ENCODE measurements around the gene UCN2. TPM values are rescaled to one million over a fixed set of nuclear protein-coding genes. Genes with fewer than 3 reads are reported as not detected.

Gene UCN2
- total RNA-seq, 3 donors from 2014 or later: 0.44 TPM; not detected in 2

DNA sequence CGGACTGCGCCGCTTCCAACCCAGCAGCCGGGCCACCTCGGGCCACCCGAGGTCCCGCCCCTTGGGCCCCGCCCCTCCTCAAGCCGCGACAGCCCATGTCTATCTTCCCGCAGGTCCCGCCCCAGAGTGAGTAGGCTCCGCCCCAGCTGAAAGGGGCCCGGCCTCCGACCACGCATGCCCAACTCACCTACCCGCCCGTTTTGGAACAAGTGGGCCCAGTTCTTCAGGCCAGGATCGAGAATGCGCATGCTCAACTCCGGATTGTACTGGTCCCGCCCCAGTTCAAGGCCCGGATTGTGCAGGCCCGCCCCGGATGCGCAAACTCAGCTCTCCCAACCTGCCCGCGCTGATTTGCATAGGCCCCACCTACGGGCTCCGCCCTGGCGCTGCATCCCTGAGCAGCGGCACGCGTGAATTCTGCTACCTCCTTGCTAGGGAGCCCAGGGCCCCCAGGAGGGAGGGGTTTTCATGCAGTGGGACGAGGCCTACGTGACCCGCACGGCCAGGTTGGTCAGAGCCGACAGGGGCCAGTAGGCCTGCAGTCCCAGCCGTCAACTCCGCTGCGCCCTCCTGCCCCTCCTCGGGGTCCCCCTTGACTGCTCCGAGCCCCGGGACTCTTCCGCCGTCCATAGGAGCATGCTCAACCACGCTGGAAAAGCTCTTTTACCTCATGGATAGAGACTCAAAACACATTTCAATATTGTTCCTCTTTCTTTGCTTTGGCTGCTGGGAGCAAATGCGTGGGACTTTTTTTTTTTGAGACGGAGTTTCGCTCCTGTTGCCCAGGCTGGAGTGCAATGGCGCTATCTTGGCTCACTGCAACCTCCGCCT, 6.6 kb downstream of the UCN2 start, which contains the start of gene PFKFB4:
Gene PFKFB4 (minus strand): TSS at position 8 of the 831 bp plus-strand sequence. CDS start 26 bp downstream, outside the sequence.
- Histone ChIP-seq H3K27ac (peak within 1 kb of the TSS; percentile 52 to 66), H3K36me3 (no peaks in the 10 kb centered on the region), H3K4me1 (peaks cover 3 to 4% of the 10 kb centered on the region in 2 donors), H3K9me3 (no peaks in the 10 kb centered on the region), H3K4me3 (peak within 1 kb of the TSS; percentile 47 to 68 (median 61)), H3K27me3 (no peaks in the 10 kb centered on the region)
- intact Hi-C loops (cut with DNase I; ENCODE audit: low total_unique reads): no loop called here
- TF ChIP-seq POLR2AphosphoS5 (IDR thresholded peaks at IDR 0.05) (no peak), POLR2A (IDR thresholded peaks at IDR 0.05) (no peak)
- TF ChIP-seq, protein P1, sequence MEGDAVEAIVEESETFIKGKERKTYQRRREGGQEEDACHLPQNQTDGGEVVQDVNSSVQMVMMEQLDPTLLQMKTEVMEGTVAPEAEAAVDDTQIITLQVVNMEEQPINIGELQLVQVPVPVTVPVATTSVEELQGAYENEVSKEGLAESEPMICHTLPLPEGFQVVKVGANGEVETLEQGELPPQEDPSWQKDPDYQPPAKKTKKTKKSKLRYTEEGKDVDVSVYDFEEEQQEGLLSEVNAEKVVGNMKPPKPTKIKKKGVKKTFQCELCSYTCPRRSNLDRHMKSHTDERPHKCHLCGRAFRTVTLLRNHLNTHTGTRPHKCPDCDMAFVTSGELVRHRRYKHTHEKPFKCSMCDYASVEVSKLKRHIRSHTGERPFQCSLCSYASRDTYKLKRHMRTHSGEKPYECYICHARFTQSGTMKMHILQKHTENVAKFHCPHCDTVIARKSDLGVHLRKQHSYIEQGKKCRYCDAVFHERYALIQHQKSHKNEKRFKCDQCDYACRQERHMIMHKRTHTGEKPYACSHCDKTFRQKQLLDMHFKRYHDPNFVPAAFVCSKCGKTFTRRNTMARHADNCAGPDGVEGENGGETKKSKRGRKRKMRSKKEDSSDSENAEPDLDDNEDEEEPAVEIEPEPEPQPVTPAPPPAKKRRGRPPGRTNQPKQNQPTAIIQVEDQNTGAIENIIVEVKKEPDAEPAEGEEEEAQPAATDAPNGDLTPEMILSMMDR (IDR thresholded peaks at IDR 0.05): peak in 1 of 3 donors; percentile 27
- peak; percentile 99 for DNase-seq (ENCODE audit: low spot score in 2 of 2)

DNA sequence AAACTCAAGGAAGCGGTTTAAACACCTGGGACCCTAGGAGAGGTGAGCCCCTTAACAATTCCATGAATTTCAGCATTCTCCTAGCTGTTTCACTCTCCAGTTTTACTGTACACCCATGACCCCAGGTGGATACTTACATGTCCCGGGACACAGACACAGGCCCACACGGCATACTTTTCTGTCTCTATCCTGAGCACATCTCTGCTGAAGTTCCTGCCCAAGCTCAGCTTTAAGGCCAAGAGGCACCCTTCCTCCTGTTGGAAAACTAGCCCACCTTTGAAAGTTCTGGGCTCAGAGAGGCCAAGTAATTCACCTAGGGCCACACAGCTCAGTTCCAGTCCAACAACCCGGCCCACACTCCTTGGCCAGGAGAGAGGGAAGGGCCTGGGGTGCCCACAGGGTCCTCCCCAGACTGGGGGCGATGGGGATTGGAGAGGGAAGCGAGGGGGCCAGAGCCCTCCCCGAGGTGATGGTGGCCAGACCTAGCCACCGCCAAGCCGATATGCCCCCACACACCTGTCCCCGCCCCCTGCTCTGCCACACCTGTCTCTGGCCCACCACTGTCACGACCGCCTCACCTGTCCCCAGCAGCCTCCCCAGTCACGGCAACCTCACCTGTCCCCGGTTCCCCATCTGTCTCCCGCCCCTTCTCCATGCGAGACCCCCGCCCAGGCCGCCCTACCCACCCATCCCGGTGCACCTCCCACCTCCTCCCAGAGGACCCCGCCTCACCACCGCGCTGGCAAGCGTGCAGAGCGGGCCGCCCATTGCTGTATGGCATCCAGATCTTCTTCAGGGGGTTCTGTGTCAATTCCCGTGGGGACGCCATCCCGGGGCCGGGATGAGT, 7.4 kb downstream of the UCN2 start:
- intact Hi-C loops (cut with DNase I; ENCODE audit: low total_unique reads): no loop called here
- Histone ChIP-seq H3K27ac (peak overlapping the region; percentile 52 to 66), H3K9me3 (no peaks in the 10 kb centered on the region)

DNA sequence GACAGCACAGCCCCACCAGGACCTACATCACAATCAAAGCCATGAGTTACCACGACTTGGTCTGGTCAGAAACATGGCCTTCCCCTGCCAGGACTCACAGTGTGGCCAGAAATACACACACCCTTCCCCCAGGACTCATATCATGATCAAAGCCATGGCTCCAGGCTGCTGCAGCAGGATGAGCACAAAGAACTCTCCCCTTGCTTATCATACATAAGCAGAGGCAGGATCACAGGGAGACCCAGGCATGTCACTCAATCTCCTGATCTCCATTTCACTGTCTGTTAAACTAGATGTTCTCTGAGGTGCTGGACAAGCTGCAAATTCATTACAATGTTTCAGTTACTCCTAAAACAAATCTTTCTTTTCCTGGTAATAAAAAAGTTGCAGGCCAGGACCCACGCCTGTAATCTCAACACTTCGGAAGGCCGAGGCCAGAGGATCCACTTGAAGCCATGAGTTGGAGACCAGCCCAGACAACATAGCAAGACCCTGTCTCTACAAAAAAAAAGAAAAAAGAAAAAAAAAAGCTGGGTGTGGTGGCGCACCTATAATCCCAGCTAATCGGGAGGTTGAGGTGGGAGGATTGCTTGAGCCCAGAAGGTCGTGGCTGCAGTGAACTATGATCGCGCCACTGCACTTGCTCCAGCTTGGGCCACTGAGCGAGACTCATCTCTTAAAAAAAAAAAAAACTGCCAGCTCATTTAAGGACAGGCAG, 8.2 kb downstream of the UCN2 start:
- DNase-seq (ENCODE audit: low spot score in 2 of 2): no peak
- TF ChIP-seq POLR2A (IDR thresholded peaks at IDR 0.05): no peak
- Histone ChIP-seq H3K27me3 (no peaks in the 10 kb centered on the region), H3K4me1 (peaks cover 1 to 4% of the 10 kb centered on the region in 2 donors), H3K36me3 (no peaks in the 10 kb centered on the region), H3K9me3 (no peaks in the 10 kb centered on the region), H3K27ac (no peak overlapping the region), H3K4me3 (no peak overlapping the region)
- intact Hi-C loops (cut with DNase I; ENCODE audit: low total_unique reads): no loop called here

More for the DNA sequence above, 7.4 kb downstream of the UCN2 start:
- no peaks in the 10 kb centered on the region for H3K36me3 ChIP-seq
- H3K27me3 ChIP-seq: no peaks in the 10 kb centered on the region
- no peak for DNase-seq (ENCODE audit: low spot score in 2 of 2)
- peaks cover 3 to 4% of the 10 kb centered on the region in 2 donors for H3K4me1 ChIP-seq
- H3K4me3 ChIP-seq: peak overlapping the region; percentile 47 to 68 (median 61)
- TF ChIP-seq, protein P1 (IDR thresholded peaks at IDR 0.05): no peak
- TF ChIP-seq POLR2AphosphoS5 (IDR thresholded peaks at IDR 0.05) (no peak), POLR2A (IDR thresholded peaks at IDR 0.05) (no peak)

DNA sequence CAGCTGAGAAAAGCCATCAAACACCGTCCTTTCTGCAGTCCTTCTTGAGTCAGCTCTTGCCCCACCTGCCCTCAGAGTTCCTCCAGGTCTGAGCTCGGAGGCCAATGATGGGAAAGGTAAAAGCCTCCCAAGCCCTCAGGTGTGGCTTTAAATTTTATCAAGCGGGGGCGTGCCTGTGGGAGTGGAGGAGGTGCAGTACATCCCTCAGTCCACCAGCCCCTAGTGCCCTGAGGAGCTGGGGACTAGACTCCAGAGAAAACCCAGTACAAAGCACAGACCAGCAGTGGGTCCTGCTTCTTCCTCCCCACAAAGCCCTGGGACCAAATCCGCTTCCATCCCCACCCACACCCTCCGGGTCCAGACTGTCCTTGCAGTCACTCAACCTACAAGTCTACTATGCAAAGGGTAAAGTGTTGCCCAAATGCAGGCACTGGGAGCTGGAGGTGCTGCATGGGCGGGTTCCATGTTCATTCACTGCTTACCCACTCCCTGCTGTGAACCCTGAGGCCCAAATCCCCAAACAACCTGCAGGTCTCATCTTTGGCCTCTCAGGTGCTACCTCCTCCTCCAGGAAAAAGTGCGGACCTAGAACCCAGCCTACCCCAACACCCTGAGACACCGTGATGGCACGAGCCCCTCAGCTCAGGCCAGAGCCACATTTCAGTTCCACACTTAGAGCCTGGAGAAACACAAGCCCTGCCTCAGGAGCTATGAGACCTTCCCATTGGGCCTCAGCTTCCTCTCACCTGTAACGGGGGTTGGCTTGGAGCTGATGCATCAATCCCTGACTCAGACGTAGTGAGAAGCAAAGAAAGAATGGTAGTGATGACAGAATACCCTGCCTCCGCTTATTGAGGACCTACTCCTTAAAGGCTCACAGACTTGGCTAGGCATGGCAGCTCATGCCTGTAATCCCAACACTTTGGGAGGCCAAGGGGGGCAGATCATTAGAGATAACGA, 9.4 kb downstream of the UCN2 start:
- no peak for DNase-seq (ENCODE audit: low spot score in 2 of 2)
- H3K36me3 ChIP-seq: no peaks in the 10 kb centered on the region
- intact Hi-C loops (cut with DNase I; ENCODE audit: low total_unique reads): loop anchor here (5.0 kb wide), 1 partner anchor 92 kb away; no protein-coding TSS in a partner anchor
- no peak for TF ChIP-seq POLR2AphosphoS5 (IDR thresholded peaks at IDR 0.05)
- TF ChIP-seq POLR2A (IDR thresholded peaks at IDR 0.05): no peak
- TF ChIP-seq, protein P1 (IDR thresholded peaks at IDR 0.05): no peak
- H3K9me3 ChIP-seq: no peaks in the 10 kb centered on the region
- H3K4me3 ChIP-seq: no peak overlapping the region
- H3K4me1 ChIP-seq: peaks cover 0 to 4% of the 10 kb centered on the region in 2 donors
- H3K27me3 ChIP-seq: no peaks in the 10 kb centered on the region
- no peak overlapping the region for H3K27ac ChIP-seq
